Activated effector memory CD4-positive, alpha-beta T cell treated with Interleukin-2 at 50 U/mL for 16 hours (primary cell): Measurements from ENCODE around the gene COMMD3.
"Not testable (repeated sequence)": the region's sequence is repeated elsewhere in the genome, so short reads cannot be mapped to it uniquely, and the experiment has no call there.

Source experiments
- DNase-seq: peaks from one replicate; pipeline ENCODE4 v3.0.0-alpha.2; 2020

COMMD3 gene

GRCh38 chr10:22316286-22317075 is at the start of gene COMMD3:
COMMD3 (plus strand) TSS chr10:22316388; CDS start chr10:22316418, 30 bp downstream.
- peak; percentile 77 for DNase-seq

DNA sequence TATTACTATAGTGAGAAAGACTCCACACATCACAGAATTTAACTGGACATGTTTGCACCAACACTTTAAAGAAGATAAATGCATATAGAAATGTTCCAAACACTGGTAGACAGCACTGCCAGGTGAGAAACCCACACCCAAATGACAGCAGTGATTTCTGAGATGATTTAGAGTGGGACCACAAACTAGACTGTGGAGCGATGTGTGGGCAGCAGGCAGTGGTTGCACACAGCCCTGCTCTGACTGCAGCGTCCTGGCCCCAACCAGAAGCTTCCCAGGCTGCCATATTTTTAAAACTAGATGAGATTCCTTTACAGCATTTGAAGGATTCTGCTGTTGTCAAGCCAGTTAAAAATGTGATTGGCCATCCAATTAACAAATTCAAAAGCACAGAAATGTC is 47.7 kb upstream of the COMMD3 start:
- no peak for DNase-seq

DNA sequence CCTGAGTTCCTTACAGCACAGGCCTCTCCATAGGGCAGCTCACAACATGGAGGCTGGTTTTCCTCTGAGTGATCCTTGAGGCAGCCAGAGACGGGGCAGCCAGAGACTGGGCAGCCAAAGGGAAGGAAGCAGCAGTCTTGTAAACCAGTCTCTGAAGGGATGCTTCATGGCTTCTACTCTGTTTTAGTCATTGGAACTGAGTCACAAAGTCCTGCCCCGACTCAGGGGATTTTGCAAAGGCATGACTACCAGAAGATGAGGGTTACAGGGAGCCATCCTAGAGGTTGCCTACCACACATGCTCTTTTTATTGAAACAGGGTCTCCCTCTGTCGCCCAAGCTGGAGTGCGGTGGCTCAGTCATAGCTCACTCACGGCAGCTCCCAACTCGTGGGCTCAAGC is 44.4 kb upstream of the COMMD3 start:
- DNase-seq, result no peak

- no peak for DNase-seq
Observed at GRCh38 chr10:22278441-22278782, 37.8 kb upstream of the COMMD3 start.

- DNase-seq, result no peak
Observed at GRCh38 chr10:22280078-22280477, 36.1 kb upstream of the COMMD3 start.

DNA sequence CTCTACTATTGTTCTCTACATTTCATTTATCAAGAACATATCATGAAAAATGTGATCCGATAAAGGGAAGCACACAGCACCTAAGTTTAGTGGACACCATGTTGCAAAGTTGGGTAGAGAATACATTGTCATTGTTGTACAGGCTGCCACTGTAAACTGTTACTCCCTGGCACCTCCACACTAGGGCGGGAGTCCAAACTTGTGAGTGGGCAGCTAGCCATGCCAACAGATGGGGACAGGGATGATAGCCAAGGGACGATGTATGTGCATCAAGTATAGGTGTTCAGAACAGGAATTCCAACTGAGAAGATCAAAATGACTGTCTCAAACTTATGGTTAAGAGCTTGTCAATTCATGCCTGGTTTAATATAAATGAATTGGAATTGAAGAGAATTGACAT is 31.1 kb upstream of the COMMD3 start:
- no peak for DNase-seq

GRCh38 chr10:22293747-22294404 is 22.3 kb upstream of the COMMD3 start:
- DNase-seq, result no peak

DNA sequence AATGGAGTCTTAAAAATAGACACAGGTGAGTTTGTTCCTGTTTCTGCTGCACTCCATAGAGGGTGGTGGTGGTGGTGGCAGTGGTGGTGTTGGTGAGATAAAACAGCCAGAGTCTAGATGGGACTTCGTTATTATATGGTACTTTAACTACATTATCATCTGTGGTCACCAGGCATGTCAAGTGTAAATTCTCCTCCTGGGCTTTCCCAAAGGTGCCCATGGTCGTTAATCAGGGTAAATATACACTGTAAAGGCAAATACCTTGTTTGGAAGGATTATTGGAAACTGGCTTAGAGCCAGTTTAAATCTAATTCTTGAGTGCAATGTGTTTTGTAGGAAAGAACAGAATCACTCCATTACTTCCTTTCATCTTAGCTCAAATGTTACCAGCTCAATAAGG is 21.5 kb upstream of the COMMD3 start:
- no peak for DNase-seq

DNA sequence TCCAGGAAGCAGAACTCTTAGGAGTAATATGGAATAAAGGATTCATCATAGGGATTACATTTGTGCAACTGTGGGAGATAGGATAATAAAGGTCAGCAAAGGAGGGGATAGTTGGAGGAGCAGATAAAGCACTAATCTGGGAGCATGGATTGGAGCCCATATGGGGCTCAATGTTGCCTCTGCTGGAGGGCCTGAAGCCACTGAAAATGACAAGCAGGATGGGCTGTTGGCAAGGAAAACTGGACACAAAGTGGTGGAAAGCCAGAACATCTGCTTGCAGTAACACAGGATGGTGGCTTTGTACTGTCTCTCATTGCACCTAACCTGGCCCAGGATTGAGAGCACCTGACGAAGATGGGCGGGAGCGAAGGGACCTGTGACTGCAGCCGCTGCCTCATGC is 15.0 kb upstream of the COMMD3 start:
- DNase-seq, result no peak

- no peak for DNase-seq
Observed at GRCh38 chr10:22303461-22303860, 12.7 kb upstream of the COMMD3 start.

GRCh38 chr10:22305721-22306120 is 10.5 kb upstream of the COMMD3 start:
- DNase-seq, result no peak

DNA sequence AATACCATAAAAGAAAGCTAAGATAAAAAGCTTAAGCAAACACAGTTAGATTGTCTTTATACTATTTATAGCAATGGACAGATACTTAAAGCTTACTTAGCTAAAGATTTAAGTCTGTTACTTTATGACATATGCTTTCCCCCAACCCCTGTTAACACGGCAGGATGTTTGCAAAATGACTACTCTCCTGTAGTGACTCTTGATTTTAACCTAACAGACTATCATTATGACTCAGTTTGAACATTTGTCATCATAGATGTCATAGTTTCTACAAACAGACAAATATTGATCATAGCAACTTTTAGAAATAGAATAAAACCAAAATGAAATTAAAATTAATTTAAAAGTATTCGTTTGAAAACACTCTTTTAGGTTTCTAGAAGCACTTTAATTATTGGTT is 7.8 kb upstream of the COMMD3 start:
- no peak for DNase-seq

DNA sequence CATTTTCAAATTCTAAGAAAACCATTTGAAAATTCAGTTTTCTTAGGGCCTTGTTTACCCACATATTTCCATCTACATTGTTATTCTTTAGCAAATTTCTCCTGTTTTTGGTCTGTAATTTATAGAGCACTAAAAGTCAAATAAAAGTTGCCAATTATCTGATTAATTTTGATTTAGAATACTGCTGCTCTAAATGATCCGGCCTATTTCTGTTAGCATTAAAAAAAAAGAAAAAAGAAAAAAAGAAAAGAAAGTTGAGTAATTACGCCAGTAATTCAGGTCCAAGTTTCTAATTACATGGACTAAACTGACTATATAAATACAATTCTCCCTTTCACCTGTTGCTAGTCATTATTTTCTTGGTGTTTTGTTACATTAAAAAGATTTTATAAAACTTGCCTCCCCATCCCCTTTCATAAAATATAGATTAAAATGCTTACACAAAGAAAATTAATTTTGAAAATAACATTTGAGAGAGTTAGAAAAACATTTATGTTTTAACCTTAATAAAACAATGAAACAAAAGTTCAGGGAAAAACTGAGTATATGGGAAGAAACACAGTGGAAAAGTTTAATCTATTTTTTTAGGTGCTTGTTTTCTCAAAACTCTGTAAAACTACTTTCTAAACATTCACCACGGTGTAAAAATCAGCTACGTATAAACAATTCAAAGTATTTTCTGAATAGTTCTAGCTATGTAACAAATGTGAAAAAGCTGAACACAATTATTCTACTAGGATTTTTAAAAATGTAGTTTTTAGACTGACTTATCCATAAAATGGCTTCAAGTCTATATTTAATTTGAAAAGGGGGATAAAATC is 6.8 kb upstream of the COMMD3 start:
- DNase-seq, result no peak

DNA sequence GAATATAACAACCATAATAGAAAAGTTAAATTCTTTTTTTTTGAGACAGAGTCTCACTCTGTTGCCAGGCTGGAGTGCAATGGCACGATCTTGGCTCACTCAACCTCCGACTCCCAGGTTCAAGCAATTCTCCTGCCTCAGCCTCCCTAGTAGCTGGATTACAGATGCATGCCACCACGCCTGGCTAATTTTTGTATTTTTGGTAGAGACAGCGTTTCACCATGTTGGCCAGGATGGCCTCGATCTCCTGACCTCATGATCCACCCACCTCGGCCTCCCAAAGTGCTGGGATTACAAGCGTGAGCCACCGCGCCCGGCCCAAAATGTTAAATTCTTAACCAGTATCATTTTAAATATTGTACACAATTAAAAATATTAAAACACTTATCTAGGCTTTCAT is 6.2 kb upstream of the COMMD3 start:
- DNase-seq, result not testable (repeated sequence)

DNA sequence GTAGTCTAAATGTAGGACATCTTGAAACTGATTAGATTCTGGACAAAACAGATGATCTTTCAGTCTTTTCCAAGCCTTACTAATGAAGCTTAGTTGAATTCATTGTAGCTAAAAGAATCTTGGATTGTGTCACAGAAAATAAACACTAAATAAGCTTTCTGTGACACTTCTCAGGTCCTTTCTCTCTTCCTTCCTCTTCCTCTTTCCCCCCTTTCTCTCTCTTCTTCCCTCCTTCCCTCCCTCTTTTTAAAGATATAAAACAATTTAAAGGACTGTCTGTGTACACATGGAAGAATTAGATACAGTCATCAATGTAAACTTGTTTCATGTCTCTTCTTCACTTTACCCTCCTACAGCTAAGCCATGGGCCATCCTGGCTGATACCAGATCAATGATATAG is 5.3 kb upstream of the COMMD3 start:
- DNase-seq, result no peak

DNA sequence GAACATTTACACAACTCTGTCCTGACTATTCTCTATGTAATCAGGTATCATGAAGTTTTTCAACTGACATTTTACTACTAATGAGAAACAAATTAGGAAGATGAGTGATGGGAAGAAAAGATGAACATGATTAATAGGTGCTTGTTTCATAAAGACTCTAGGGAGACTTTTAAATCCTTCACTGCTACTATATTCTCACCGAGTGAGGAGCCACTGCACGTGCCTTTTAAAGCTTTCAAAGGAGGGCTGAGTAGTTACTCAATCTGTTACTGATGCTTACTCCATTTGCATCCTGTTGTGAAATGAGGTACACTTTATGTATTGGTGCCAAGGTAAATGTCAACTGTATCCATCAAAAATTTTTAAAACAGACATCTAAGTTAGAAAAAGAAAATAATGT is 1.3 kb upstream of the COMMD3 start:
- DNase-seq, result no peak

DNA sequence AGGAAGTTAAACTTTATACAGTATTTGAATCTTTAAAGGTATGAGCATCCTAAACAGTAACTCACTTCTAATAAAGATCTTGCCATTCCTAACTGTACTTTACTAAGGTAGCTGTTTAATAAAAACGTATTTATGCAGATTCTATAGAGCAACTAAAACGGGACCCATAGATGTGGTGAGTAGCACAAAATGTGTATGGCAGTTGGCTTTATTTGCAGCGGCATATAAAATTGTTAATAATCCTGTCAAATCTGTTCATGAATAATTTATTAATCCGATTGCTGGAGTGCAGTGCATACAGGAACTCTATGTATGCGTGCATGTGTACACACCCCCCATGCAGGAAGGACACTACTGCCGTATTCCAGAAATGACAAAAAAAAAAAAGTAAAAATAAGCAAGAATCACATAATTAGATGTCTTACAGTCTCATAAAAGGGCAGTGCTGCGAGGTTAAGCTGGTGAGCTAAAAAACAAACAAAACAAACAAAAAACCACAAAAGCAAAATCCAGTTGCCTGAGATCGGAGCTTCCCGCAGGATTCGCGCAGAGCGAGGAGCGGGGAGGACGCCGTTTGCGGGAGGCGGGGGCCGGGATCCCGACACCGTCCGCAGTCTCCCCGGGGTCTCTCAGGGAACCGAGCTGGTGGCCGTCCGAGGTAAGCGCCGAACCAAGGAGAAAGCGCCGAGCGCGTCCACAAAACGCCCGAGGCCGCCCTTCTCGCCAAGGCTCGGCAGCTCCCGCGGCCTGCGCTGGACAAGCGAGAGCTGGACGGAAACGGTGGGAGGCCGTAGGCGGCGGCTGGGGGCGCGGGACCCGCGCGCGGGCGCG is 518 bp upstream of the COMMD3 start:
- DNase-seq, result no peak

GRCh38 chr10:22317076-22317370 is 835 bp downstream of the COMMD3 start:
- DNase-seq, result no peak

GRCh38 chr10:22317771-22318565 is 1.8 kb downstream of the COMMD3 start:
- DNase-seq, result no peak

- no peak for DNase-seq
Observed at GRCh38 chr10:22318772-22319171, 2.6 kb downstream of the COMMD3 start.

GRCh38 chr10:22319547-22319979 is 3.4 kb downstream of the COMMD3 start:
- no peak for DNase-seq

- DNase-seq, result no peak
Observed at GRCh38 chr10:22319980-22320558, 3.9 kb downstream of the COMMD3 start.
